HG03575 (cell line): ENCODE results near the gene UBA7.
"Not testable (repeated sequence)": the region's sequence is repeated elsewhere in the genome, so short reads cannot be mapped to it uniquely, and the experiment has no call there.

Source experiments
- ATAC-seq: cut with Tn5 transposase; IDR thresholded peaks from one replicate; pipeline ENCODE4 v1.9.1; 2021; ENCODE audit not compliant: unreplicated experiment, insufficient number of reproducible peaks, low FRiP score; ENCODE audit errors: extremely low read depth

The UBA7 gene

GRCh38 chr3:49787182-49787464, 26.6 kb downstream of the UBA7 start:
- no peak for ATAC-seq

DNA sequence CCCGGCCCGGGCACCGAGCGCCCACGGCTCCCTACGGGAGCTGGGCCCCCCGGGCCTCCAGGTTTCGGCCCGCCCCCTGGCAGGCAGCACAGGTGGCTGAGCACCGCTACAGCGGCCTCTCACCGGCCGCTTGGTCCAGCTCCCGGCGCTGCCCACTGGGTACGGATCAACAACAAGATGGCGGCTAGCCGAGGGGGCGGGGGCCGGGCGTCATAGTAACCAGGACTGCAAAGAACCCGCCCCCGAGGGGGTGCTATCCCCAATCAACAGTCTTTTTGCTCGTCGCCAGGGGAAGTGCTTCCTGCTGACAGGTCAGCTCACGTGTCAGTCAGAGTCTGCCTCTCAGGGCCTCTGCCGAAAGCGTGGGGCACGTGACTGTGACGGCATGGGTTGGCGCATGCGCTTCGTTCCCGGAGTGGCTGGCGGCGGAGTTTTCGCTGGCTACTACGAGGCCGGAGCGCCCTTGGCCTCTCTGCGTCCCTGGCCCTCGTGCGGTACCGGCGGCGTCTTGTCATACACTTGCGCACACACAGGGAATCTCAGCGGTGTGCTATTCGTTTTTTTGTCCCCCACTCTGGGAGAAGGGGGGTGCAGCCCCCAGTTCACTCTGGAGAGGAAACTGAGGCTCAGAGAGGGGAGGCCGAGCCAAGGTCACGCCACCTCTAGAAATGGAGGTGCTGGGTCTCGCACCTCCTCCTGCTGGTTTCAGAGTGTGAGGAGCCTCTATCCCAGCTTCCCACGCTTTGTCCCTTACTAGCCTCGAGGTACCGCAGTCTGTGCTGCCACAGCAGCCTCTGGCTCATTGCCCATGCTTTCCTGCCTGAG, 27.2 kb downstream of the UBA7 start, which contains the start of gene IP6K1:
Gene IP6K1, minus strand, starts transcription at position 186 of the 825 bp plus-strand sequence. CDS start 38,502 bp downstream, outside the sequence.
- ATAC-seq: peak; percentile 85

DNA sequence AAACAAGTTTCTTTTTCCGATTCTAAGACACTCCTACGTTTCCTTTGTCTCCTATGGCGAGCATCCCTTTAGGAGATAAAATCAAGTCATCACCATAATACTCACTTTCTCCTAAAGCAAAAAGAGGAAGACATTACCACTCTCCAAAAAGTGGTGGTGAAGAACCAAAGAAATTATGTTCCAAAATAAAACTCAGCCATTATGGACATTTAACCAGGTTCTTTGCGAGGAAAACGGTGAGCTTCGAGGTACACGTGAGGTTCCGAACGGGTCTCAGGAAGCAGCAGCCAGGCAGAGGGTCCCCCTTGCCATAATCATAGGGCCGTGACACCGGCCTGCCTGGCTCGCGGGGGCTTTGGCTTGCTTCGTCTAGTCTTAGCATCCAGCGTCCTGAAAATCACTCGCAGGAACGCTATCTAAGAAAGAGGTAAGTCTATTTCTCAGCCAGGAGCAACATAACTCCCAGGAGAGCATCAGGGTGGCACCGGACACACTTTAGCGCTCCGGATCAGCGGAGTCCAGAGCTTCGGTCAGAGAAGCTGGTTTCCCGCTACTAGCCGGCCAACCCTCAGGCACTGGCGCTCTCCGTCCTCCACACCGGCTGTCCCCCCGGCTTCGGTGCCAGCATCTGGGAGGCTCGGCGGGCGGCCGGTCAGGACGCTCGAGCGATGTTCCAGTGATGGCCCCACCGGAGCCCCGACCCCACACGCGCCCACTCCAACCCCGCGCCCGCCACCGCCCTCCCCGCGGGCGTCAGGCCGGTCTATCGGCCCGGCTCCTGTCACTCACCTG, 28.0 kb downstream of the UBA7 start:
- ATAC-seq: no peak

- not testable (repeated sequence) for ATAC-seq
These were observed 31.5 kb downstream of the UBA7 start for GRCh38 chr3:49782277-49782676.

DNA sequence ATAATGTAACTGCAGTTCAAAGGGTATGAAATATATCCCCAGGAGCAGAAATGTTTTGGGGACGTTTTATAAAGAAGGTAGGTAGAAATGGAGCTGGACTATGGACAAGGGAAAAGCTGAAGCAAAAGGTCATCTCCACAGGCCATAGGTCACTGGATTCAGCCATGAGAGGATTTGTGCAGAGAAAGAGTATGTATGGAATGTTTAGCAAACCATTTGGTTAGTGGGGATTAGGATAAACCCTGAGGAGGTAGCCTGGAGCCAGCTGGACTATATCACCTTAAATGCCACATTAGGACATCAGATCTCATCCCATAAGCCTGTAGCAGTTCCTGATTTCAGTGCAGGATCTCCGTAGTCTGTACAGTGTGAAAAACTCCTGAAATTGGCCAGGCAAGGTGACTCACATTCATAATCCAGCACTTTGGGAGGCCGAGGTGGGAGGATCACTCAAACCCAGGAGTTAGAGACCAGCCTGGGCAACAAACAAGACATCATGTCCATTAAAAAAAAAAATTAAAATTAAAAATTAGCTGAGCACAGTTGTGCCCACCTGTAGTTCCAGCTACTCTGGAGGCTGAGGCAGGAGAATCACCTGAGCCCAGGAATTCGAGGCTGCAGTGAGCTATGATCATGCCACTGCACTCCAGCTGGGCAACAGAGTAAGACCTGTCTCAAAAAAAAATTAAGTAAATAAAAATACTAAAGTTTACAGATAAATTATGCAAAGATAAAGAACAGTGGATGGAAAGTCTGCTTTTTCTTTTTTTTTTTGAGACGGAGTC, 32.1 kb downstream of the UBA7 start:
- ATAC-seq: no peak

- ATAC-seq: not testable (repeated sequence)
These were observed 32.8 kb downstream of the UBA7 start for GRCh38 chr3:49780975-49781365.

- ATAC-seq: no peak
These were observed 33.4 kb downstream of the UBA7 start for GRCh38 chr3:49780080-49780974.

- no peak for ATAC-seq
These were observed 34.2 kb downstream of the UBA7 start for GRCh38 chr3:49779358-49780079.

DNA sequence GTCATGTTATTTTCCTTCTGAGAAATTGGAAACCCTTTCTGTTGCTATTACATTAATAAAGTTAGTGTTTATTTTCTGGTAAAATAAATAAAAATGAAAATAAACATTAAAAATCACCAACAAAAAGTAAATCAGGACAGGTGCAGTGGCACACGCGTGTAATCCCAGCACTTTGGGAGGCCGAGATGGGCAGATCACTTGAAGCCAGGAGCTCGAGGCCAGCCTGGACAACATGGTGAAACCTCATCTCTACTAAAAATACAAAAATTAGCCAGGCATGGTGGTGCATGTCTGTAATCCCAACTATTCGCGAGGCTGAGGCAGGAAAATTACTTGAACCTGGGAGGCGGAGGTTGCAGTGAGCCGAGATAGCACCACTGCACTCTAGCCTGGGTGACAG, 37.7 kb downstream of the UBA7 start:
- ATAC-seq: not testable (repeated sequence)

- no peak for ATAC-seq
These were observed 38.2 kb downstream of the UBA7 start for GRCh38 chr3:49775538-49775937.

DNA sequence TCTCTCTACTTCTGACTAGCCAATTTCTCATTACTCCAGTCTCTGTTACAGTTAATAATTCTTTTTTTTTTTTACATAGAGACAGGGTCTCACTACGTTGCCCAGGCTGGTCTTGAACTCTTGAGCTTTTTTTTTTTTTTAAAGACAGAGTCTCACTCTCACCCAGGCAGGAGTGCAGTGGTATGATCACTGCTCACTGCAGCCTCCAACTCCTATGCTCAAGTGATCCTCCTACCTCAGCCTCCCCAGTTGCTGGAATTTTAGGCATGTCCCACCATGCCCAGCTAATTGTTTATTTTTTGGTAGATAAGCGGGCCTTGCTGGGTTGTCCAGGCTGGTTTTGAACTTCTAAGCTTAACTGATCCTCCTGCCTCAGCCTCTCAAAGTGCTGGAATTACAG, 41.0 kb downstream of the UBA7 start:
- no peak for ATAC-seq

- no peak for ATAC-seq
These were observed 42.3 kb downstream of the UBA7 start for GRCh38 chr3:49771340-49771938.

DNA sequence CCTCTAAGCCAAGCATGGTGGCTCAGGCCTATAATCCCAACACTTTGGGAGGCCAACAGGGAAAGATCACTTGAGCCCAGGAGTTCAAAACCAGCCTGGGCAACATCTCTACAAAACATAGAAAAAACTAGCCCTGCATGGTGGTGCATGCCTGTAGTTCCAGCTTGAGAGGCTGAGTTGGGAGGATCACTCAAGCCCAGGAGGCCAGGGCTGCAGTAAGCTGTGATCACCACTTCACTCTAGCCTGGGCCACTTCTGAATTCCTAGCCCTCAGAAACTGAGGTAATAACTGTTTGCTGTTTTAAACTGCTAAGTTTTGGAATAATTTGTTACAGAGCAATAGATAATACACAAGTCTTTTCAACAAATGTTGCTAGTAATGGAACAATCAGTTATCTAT, 43.8 kb downstream of the UBA7 start:
- no peak for ATAC-seq

DNA sequence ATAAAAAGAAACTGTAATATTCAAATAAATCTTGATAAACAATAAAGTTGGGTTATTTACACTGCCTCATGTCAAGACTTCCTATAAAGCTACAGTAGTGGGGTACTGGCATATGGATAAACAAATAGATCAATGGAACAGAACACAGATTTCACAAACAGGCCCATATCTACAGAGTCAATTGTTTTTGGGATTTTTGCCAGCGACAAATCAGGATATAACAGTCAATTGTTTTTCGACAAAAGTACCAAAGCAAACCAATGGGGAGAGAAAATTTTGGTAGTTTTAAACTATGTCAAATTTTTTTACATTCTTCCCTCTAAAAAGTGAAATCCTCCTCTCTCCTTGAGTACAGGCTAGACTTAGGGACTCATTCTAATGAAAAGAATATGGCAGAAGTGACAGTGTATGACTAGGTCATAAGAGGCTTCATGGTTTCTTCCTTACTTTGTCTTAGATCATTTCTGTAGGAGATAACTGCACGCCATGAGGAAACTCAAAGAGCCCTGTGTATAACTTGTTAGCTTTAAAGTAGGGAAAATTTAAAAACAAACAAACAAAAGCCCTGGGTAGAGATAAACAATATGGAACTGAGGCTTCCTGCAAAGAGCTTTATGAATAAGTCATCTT, 44.4 kb downstream of the UBA7 start:
- no peak for ATAC-seq

- ATAC-seq: no peak
These were observed 49.8 kb downstream of the UBA7 start for GRCh38 chr3:49763981-49764380.

DNA sequence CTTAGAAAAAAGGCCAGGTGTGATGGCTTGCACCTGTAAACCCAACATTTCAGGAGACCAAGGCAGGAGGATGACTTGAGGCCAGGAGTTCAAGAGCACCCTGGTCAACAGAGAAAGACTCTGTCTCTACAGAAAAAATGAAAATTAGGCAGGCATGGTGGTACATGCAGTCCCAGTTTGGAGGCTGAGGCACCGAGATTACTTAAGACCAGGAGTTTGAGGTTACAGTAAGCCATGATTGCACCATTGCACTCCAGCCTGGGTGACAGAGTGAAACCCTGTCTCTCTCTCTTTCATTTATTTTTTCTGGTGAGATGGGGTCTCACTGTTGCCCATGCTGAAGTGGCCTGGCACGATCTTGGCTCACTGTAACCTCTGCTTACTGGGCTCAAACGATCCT, 52.1 kb downstream of the UBA7 start:
- no peak for ATAC-seq

GRCh38 chr3:49759226-49759625, 54.5 kb downstream of the UBA7 start:
- ATAC-seq: no peak
